Motor neuron (in vitro differentiated cells): ENCODE results near the gene IL24. TPM values are rescaled to one million over a fixed set of nuclear protein-coding genes. Genes with fewer than 3 reads are reported as not detected.
A peak's percentile ranks its signal among the peaks of the same experiment; 100 is the strongest.

Experiments
- ATAC-seq, 8 experiments: fragments of 200-7000 bp; cut with Tn5 transposase; replicated peaks in 6 of 8; 2 replicates each; pipeline ENCODE4 v1.8.0; 2021; ENCODE audit warnings: mild to moderate bottlenecking in 8 of 8, moderate library complexity in 8 of 8
- H3K27ac ChIP-seq, 2 donors: fragments of 250-450 bp; sonication (Bioruptor Pico); 2 replicates each; pipeline ENCODE4 v1.9.0; 2021; ENCODE audit warnings: antibody characterized with exemption in 2 of 2, mild to moderate bottlenecking in 2 of 2, moderate library complexity in 1 of 2
- H3K4me1 ChIP-seq, 2 donors: fragments of 250-450 bp; sonication (Bioruptor Pico); replicated peaks in 1 of 2; 2 replicates each; pipeline ENCODE4 v1.6.1; 2021; ENCODE audit warnings: antibody characterized with exemption in 2 of 2, mild to moderate bottlenecking in 2 of 2, moderate library complexity in 1 of 2
- H3K4me3 ChIP-seq, 5 donors: fragments of 250-450 bp; sonication (Bioruptor Pico); 2 replicates each; pipeline ENCODE4 v1.9.0; 2021; ENCODE audit warnings: antibody characterized with exemption in 5 of 5, mild to moderate bottlenecking in 5 of 5, moderate library complexity in 4 of 5
- WGBS, 10 experiments: fragments of 450-650 bp; shearing (Covaris generic); methylation state at CpG; one replicate each; pipeline ENCODE4 v1.0.0; 2022; 5-methylcytosine and 5-hydroxymethylcytosine counted together
- in situ Hi-C, 9 experiments: fragments of 400-800 bp; cut with MboI; loops; one replicate each; pipeline ENCODE4 v1.15.0; 2021; ENCODE audit warnings: low sequenced_read_pairs in 9 of 9, low pct_unique_long_range_greater_than_20kb in 2 of 9; ENCODE audit not compliant: unreplicated experiment in 9 of 9
- total RNA-seq, 8 experiments: library from RNA; unstranded; fragments of 300-600 nt; gene quantifications; 2 replicates each; pipeline versions ENCODE4 v1.2.3 to v1.2.4, GENCODE V29; 2022

IL24 gene
- total RNA-seq, 8 experiments from 2014 or later = 0.17 to 0.38 TPM; not detected in 6

DNA sequence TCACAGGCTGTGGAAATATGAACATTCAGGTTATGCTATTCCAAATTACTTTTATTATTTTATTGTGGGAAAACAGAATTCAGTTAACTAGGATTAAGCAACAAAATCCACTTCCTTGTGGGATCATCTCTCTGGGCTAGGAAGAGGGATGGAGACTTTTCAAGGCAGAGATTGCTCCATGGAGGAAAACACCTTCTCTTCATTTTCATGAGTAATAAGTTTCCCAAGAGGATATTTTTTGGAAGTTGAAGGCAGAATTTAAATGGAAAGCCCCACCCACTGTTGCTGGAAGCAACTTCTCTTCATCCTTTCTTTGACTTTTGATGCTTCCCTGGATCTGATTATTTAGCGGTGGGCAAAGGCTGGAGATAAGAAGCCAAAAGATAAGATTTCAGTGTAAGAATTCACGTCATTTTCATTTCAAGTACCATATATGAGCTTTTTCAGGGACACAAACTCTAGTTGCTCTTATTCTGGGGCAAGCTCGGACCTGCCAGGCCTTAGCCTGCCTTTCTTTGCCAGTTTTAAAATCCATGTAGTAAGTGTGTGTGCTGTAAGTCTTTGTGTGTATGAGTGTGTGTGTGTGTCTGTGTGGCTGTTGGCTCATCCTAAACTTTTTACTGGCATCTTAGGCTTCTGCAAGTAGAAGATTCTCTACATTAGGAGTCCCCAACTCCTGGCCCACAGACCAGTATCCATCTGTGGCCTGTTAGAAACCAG is 11.7 kb upstream of the IL24 start:
- peak in 1 of 8 experiments; percentile 28 for ATAC-seq
- H3K27ac ChIP-seq = no peak overlapping the region
- H3K4me1 ChIP-seq = no peaks in the 10 kb centered on the region
- WGBS, 10 experiments = 0 to 100% (median 87%) methylated on average over 1 to 3 of the region's 3 CpGs; no CpG with 5 or more reads in 1 of the 10 experiments
- no peak overlapping the region for H3K4me3 ChIP-seq
- in situ Hi-C loops = no loop called here

DNA sequence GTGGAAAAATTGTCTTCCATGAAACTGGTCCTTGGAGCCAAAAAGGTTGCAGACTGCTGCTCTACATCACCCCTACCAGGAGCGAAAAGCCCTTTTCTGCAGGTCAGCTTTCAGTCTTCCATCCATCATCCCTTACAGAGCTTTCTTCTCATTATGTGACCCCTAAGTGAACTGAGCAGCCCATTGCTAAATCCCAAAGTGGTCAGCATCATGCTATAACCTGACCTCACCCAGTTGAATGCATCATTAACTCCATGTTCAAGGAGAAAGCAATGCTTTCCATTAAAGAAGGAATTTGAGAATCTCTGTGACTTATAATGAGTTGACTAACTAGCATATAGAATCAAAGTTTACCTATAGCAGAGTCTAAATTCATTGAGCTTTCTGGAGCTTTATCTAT is 10.4 kb upstream of the IL24 start:
- ATAC-seq = no peak
- 50 to 100% (median 100%) methylated on average over 1 of the region's 1 CpG; no CpG with 5 or more reads in 1 of the 10 experiments for WGBS, 10 experiments
- H3K4me1 ChIP-seq = no peaks in the 10 kb centered on the region
- H3K27ac ChIP-seq = no peak overlapping the region
- in situ Hi-C loops = no loop called here
- H3K4me3 ChIP-seq = no peak overlapping the region

- no peak overlapping the region for H3K4me3 ChIP-seq
- no peaks in the 10 kb centered on the region for H3K4me1 ChIP-seq
- no peak for ATAC-seq
- in situ Hi-C loops = no loop called here
- H3K27ac ChIP-seq = no peak overlapping the region
- WGBS, 10 experiments = 68 to 100% (median 96%) methylated on average over 1 to 4 of the region's 4 CpGs; no CpG with 5 or more reads in 2 of the 10 experiments
Measured at GRCh38 chr1:206887701-206888100, 9.5 kb upstream of the IL24 start.

DNA sequence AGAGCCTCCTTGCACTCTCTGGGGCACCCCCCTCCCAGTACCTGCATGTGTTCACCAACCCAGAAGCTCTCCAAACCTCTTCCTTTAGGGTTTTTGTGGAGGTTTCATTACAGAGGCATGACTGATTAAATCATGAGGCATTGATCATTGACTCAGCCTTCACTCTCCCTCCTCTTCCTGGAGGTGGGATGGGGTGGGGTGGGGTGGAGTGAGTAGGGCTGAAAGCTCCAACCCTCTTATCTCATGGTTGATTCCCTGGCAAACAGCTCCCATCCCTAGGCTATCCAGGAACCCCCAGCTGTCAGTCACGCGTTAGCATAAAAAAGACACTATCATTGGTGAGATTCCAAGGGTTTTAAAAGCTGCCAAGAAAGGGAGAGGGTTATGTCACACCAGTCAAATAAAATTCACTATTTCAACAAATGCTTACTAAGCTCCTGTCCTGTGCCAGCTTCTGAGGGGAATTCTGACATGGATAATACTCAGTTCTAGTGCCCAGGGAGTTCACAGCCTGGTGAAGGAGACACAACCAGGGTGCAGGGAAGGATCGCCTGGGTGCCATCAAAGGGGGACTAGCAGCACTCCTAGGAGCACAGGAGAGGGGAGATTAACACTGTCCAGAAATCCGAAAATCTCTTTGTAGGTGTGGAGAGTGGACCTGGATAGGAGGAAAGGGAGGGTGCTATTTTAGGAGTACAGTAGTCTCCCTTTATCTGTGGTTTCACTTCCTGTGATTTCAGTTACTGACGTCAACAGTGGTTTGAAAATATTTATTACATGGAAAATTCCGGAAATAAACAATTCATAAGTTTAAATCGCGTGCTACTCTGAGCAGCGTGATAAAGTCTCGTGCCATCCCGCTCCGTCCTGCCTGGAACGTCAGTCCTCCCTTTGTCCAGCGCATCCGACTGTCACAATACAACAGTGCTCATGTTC is 6.8 kb upstream of the IL24 start:
- 19 to 100% (median 85%) methylated on average over 1 to 15 of the region's 15 CpGs for WGBS, 10 experiments
- H3K4me3 ChIP-seq = no peak overlapping the region
- H3K27ac ChIP-seq = no peak overlapping the region
- peak in 2 of 8 experiments; percentile 79 to 80 for ATAC-seq
- peaks cover 0 to 2% of the 10 kb centered on the region in 2 donors for H3K4me1 ChIP-seq
- in situ Hi-C loops = no loop called here

- Histone ChIP-seq H3K4me3 (no peak overlapping the region), H3K4me1 (peaks cover 0 to 2% of the 10 kb centered on the region in 2 donors), H3K27ac (no peak overlapping the region)
- in situ Hi-C loops = no loop called here
- WGBS, 10 experiments = 0 to 78% (median 50%) methylated on average over 1 of the region's 1 CpG; no CpG with 5 or more reads in 2 of the 10 experiments
- no peak for ATAC-seq
Measured at GRCh38 chr1:206891412-206891811, 5.8 kb upstream of the IL24 start.

DNA sequence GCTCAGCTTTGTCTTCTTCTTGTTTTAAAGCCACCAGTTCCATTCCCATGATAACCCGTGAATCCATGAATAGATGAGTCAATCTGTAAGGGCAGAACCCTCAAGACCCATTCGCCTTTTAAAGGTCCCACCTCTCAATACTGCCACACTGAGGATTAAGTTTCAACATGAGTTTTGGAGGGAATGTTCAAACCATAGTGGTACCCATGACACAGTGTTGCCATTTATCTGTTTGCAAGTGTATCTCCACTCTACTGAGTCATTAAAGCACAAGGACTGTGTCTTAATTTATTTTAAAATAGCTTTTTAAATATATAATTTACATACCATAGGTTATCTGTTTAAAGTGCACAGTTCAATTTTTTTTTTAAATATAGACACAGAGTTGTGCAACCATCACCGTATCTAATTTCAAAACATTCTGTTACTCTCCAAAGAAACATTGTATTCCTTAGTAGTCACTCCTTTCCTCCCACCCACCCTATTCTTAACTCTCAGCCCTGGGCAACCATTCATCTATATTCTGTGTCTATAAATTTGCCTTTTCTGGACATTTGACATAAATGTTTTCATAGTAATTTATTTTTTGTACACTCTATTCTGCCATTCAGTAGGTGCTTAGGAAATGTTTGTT is 4.8 kb upstream of the IL24 start:
- no peak overlapping the region for H3K27ac ChIP-seq

DNA sequence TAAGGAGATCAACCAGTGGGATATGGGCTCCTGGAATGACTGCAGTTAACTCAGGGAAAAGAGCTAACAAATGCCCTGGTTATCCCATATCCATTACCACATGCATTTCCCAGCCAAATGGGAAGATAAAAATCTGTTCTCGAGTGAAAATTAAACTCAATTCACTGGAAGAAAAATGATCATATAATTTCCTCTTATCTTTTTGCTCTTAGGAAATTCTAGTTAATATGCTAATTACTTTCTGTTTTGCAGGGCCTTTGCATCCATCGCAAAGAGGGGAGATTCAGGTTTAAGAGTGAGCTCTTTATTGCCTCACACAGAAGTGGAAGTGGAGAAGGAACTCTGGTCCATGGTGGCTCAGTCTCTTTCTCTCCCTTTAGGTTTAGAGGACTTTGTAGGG is 3.9 kb upstream of the IL24 start:
- Histone ChIP-seq H3K4me1 (peaks cover 0 to 2% of the 10 kb centered on the region in 2 donors), H3K4me3 (no peak overlapping the region), H3K27ac (no peak overlapping the region)
- in situ Hi-C loops = no loop called here
- no peak for ATAC-seq
- WGBS, 10 experiments = 60 to 100% (median 80%) methylated on average over 1 to 2 of the region's 2 CpGs; no CpG with 5 or more reads in 1 of the 10 experiments

More for the DNA sequence above, 4.8 kb upstream of the IL24 start:
- no peak for ATAC-seq
- H3K4me1 ChIP-seq = peaks cover 0 to 2% of the 10 kb centered on the region in 2 donors
- WGBS, 10 experiments = 0 to 100% (median 72%) methylated on average over 1 to 3 of the region's 3 CpGs
- no peak overlapping the region for H3K4me3 ChIP-seq
- in situ Hi-C loops = no loop called here

GRCh38 chr1:206895325-206895724 is 1.9 kb upstream of the IL24 start:
- WGBS, 10 experiments = 60 to 90% (median 75%) methylated on average over 1 to 3 of the region's 3 CpGs; no CpG with 5 or more reads in 4 of the 10 experiments
- in situ Hi-C loops = no loop called here
- no peak overlapping the region for H3K27ac ChIP-seq

DNA sequence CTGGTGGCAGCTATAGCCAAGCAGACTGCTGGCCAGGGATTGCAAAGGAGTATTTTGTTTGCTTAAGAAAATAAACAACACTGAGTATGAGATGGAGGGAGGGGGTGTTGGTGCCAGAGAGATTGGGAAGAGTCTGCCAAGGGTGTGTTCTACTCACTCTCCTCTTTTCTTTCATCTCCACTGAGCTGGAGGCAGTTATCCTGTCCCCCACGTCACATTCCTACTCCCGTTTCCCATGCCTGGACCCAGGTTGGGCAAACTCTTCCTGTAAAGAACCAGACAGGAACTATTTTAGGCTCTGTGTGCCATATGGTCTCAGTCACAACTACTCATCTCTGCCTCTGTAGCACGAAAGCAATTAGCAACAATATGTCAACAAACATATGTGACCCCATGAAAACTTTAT is 1.4 kb upstream of the IL24 start:
- ATAC-seq = peak in 4 of 8 experiments; percentile 42 to 79 (median 61)
- Histone ChIP-seq H3K4me1 (peaks cover 0 to 2% of the 10 kb centered on the region in 2 donors), H3K4me3 (no peak overlapping the region), H3K27ac (no peak overlapping the region)
- in situ Hi-C loops = no loop called here
- 7 to 80% (median 72%) methylated on average over 1 to 3 of the region's 3 CpGs; no CpG with 5 or more reads in 3 of the 10 experiments for WGBS, 10 experiments

More at GRCh38 chr1:206895325-206895724, 1.9 kb upstream of the IL24 start:
- Histone ChIP-seq H3K4me1 (peaks cover 0 to 2% of the 10 kb centered on the region in 2 donors), H3K4me3 (no peak overlapping the region)
- no peak for ATAC-seq

- peak in 1 of 8 experiments; percentile 56 for ATAC-seq
- in situ Hi-C loops = no loop called here
Measured at GRCh38 chr1:206896261-206896660, 982 bp upstream of the IL24 start.

GRCh38 chr1:206898089-206898914 is 1.1 kb downstream of the IL24 start:
- ATAC-seq = peak in 3 of 8 experiments; percentile 35 to 93 (median 90)
- WGBS, 10 experiments = 20 to 100% (median 63%) methylated on average over 1 to 11 of the region's 11 CpGs
- Histone ChIP-seq H3K27ac (no peak overlapping the region), H3K4me1 (no peaks in the 10 kb centered on the region), H3K4me3 (no peak overlapping the region)
- in situ Hi-C loops = no loop called here

More at GRCh38 chr1:206896261-206896660, 982 bp upstream of the IL24 start:
- Histone ChIP-seq H3K27ac (no peak overlapping the region), H3K4me1 (peaks cover 0 to 2% of the 10 kb centered on the region in 2 donors), H3K4me3 (no peak overlapping the region)
- WGBS, 10 experiments = 12 to 93% (median 65%) methylated on average over 1 to 3 of the region's 3 CpGs; no CpG with 5 or more reads in 1 of the 10 experiments

DNA sequence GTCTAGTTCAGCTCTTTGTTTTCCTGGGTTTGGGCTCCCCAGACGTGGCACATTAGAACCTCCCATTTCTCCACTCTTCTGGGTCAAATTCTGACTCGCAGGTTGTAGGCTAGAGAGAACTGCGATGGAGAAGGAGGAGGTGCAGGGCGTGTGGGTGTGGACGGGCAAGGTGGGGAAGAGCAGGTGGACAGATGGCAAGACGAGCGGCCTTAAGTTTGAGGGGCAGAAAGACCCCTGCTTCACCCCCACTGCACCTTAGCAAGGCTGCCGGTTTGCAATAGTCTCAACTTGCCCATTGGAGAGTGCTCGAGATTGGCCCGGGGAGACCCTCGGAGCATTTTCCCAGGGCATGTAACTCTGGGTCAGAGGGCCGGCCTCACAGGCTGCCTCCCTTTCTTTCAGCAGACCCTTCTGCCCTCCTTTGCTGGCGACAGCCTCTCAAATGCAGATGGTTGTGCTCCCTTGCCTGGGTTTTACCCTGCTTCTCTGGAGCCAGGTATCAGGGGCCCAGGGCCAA is 1.7 kb downstream of the IL24 start:
- in situ Hi-C loops = no loop called here
- WGBS, 10 experiments = 66 to 93% (median 81%) methylated on average over 3 to 10 of the region's 13 CpGs; no CpG with 5 or more reads in 3 of the 10 experiments
- no peak for ATAC-seq
- H3K4me3 ChIP-seq = no peak overlapping the region
- H3K27ac ChIP-seq = no peak overlapping the region
- no peaks in the 10 kb centered on the region for H3K4me1 ChIP-seq
